HepG2 (cell line): Measurements from ENCODE around the gene MSMB. TPM values are rescaled to one million over a fixed set of nuclear protein-coding genes. Genes with fewer than 3 reads are reported as not detected.
A peak's percentile ranks its signal among the peaks of the same experiment; 100 is the strongest.

Source experiments
- ATM ChIP-seq: fragments of 450-650 bp; IDR thresholded peaks from 2 replicates; pipeline ENCODE4 v1.7.1; 2017; ENCODE audit warnings: mild to moderate bottlenecking, borderline replicate concordance
- GABPB1 ChIP-seq: IDR thresholded peaks from 2 replicates; pipeline ENCODE4 v1.6.1; 2016; ENCODE audit warnings: mild to moderate bottlenecking, missing genetic modification reagents, moderate library complexity, missing compliant biosample characterization
- HDAC2 ChIP-seq: sonication (generic); formaldehyde crosslinking; IDR thresholded peaks from 2 replicates; pipeline ENCODE4 v1.4.0; 2020; ENCODE audit warnings: missing genetic modification reagents
- HMG20A ChIP-seq: IDR thresholded peaks from 2 replicates; pipeline ENCODE4 v1.6.1; 2016; ENCODE audit warnings: borderline replicate concordance
- HOXA9 ChIP-seq: sonication (generic); formaldehyde crosslinking; IDR thresholded peaks from 2 replicates; pipeline ENCODE4 v1.8.1; 2022; ENCODE audit warnings: missing genetic modification reagents, mild to moderate bottlenecking, moderate library complexity, borderline replicate concordance
- ISL2 ChIP-seq: sonication (generic); formaldehyde crosslinking; IDR thresholded peaks from 2 replicates; pipeline ENCODE4 v1.5.0; 2020; ENCODE audit warnings: missing genetic modification reagents
- KDM6A ChIP-seq: IDR thresholded peaks from 2 replicates; pipeline ENCODE4 v1.6.1; 2016; ENCODE audit warnings: low read depth
- KMT2B ChIP-seq: IDR thresholded peaks from 2 replicates; pipeline ENCODE4 v1.6.1; 2016; ENCODE audit warnings: missing genetic modification reagents, missing compliant biosample characterization
- NFIC ChIP-seq: IDR thresholded peaks from 2 replicates; pipeline ENCODE4 v1.6.1; 2012; ENCODE audit warnings: mild to moderate bottlenecking, low read length, inconsistent platforms
- SOX13 ChIP-seq, 3 experiments: fragments of 450-650 bp in 1 of 3; sonication (generic) in 1 of 3; formaldehyde crosslinking in 1 of 3; IDR thresholded peaks in 2 of 3; conservative IDR thresholded peaks in 1 of 3; 2 replicates each; pipeline versions ENCODE4 v1.5.0 to v1.6.1; 2016 to 2020; ENCODE audit warnings: antibody characterized with exemption in 1 of 3, mild to moderate bottlenecking in 1 of 3, missing compliant biosample characterization in 1 of 3, missing genetic modification reagents in 1 of 3, moderate library complexity in 1 of 3
- TCF12 ChIP-seq, 2 experiments: fragments of 450-650 bp in 1 of 2; sonication (generic) in 1 of 2; formaldehyde crosslinking in 1 of 2; IDR thresholded peaks; 2 replicates each; pipeline versions ENCODE4 v1.6.1 to v1.8.0; 2017 to 2022; ENCODE audit warnings: antibody characterized with exemption in 1 of 2, mild to moderate bottlenecking in 1 of 2, missing genetic modification reagents in 1 of 2, moderate library complexity in 1 of 2
- XRCC5 ChIP-seq: fragments of 200-400 bp; formaldehyde crosslinking; optimal IDR thresholded peaks from 2 replicates; pipeline ENCODE3; 2017; ENCODE audit warnings: mild to moderate bottlenecking, low read length
- YY1 ChIP-seq: IDR thresholded peaks from 2 replicates; pipeline ENCODE4 v1.6.1; 2011; ENCODE audit warnings: low read length, low read depth, moderate library complexity, mild to moderate bottlenecking; ENCODE audit not compliant: insufficient read depth, insufficient replicate concordance
- ZFAT ChIP-seq: sonication (generic); formaldehyde crosslinking; conservative IDR thresholded peaks from 2 replicates; pipeline ENCODE4 v1.8.1; 2023; ENCODE audit warnings: missing genetic modification reagents, inconsistent platforms
- ZKSCAN8 ChIP-seq: IDR thresholded peaks from 2 replicates; pipeline ENCODE4 v1.6.1; 2016; ENCODE audit warnings: borderline replicate concordance, missing genetic modification reagents, missing compliant biosample characterization
- ZNF205 ChIP-seq: IDR thresholded peaks from 2 replicates; pipeline ENCODE4 v1.6.1; 2018; ENCODE audit warnings: missing biosample characterization, missing genetic modification reagents
- ZNF251 ChIP-seq: sonication (generic); formaldehyde crosslinking; IDR thresholded peaks from 2 replicates; pipeline ENCODE4 v1.9.0; 2021; ENCODE audit warnings: mild to moderate bottlenecking, missing genetic modification reagents
- ZNF263 ChIP-seq: sonication (generic); formaldehyde crosslinking; IDR thresholded peaks from 2 replicates; pipeline ENCODE4 v1.4.0; 2020; ENCODE audit warnings: missing genetic modification reagents
- ZNF772 ChIP-seq: sonication (generic); formaldehyde crosslinking; IDR thresholded peaks from 2 replicates; pipeline ENCODE4 v1.5.0; 2020; ENCODE audit warnings: mild to moderate bottlenecking, missing genetic modification reagents
- ZNF816 ChIP-seq: sonication (generic); formaldehyde crosslinking; IDR thresholded peaks from 2 replicates; pipeline ENCODE4 v1.8.0; 2022; ENCODE audit warnings: missing genetic modification reagents, mild to moderate bottlenecking, borderline replicate concordance
- ZNF841 ChIP-seq: sonication (generic); formaldehyde crosslinking; IDR thresholded peaks from 2 replicates; pipeline ENCODE4 v1.8.1; 2023; ENCODE audit warnings: missing genetic modification reagents, borderline replicate concordance
- ZSCAN30 ChIP-seq: sonication (generic); formaldehyde crosslinking; IDR thresholded peaks from 2 replicates; pipeline ENCODE4 v1.5.0; 2020; ENCODE audit warnings: mild to moderate bottlenecking, missing genetic modification reagents
- polyA plus RNA-seq, 8 experiments: library from polyadenylated mRNA; depleted of rRNA in 3 of 8; stranded (reverse) in 7 of 8; unstranded in 1 of 8; fragments of >200 nt; fragmentation: Illumina TruSeq in 4 of 8; extraction: Trizol in 4 of 8; gene quantifications; 2 replicates each; pipeline versions ENCODE4 v1.2.1 to v1.2.3, GENCODE V29; 2011 to 2016; ENCODE audit warnings: low read depth in 4 of 8, missing spikeins in 1 of 8, mixed read lengths in 1 of 8; ENCODE audit not compliant: insufficient read depth in 1 of 8
- total RNA-seq, 5 experiments: library from RNA; depleted of rRNA; stranded (reverse); fragments of >200 nt; fragmentation: Illumina TruSeq; extraction: Trizol; gene quantifications; 2 replicates each; pipeline ENCODE4 v1.2.3, GENCODE V29; 2016; ENCODE audit warnings: low read depth in 1 of 5
- TF ChIP-seq, protein P1 (sequence below): sonication (generic); formaldehyde crosslinking; conservative IDR thresholded peaks from 2 replicates; pipeline ENCODE4 v1.4.0; 2020; ENCODE audit warnings: missing genetic modification reagents
- TF ChIP-seq, protein P2 (sequence below): sonication (generic); formaldehyde crosslinking; IDR thresholded peaks from 2 replicates; pipeline ENCODE4 v1.4.0; 2020; ENCODE audit warnings: mild to moderate bottlenecking, missing genetic modification reagents

MSMB gene
- total and polyA plus RNA-seq, 2 of the 13 experiments (the other 11 are each of a cell fraction or from before 2014, with no cell fraction given), result 0.84 TPM; not detected in 1

DNA sequence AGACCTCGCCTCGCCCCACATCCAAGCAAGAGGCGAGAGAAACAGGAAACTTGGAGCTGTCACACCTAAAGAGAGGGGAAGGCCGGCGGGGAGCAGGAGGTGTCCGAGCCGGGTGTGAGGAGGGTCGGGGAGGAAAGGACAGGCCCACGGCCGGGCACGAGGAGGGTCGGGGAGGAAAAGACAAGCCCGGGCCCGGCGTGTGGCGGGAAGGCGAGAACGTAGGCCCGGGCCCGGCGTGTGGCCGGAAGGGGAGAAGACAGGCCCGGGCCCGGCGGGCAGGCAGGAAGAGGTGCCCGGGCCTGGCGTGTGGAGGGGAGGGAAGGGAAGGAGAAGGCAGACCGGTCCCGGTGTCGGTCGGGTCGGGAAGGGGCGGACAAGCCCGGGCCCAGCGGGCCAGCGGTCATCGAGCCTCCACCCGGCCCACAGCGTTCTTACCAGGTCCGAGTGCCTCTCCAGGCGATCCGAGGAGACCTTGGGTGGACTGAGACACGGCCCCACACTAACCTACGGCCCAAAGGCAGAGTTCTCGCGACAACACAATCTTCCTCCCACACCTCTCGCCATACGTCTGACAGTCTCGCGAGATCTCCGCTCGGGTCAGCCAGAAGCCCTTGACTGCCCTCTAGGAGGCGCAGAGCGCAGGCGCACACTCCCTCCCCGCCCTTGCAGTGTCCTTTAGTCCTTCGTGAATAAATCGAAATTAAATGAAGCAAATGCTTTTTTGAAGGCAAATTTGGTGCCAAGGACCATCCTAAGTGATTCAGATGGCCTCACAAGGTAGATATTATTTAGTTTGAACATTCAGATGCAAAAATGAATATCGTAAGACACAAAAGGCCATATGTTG lies 15.8 kb downstream of the MSMB start, which contains the start of gene NCOA4 (continued):
- no peak for TF ChIP-seq TCF12 (IDR thresholded peaks at IDR 0.05)
- no peak; the same call in 1 of the 2 replicates for TF ChIP-seq TCF12 (CRISPR knock-in tag; IDR thresholded peaks at IDR 0.05)
- no peak for TF ChIP-seq KMT2B (CRISPR knock-in tag)
- no peak for TF ChIP-seq HDAC2
- 0 out of 2 replicates have a peak, but pooled peaks have one; percentile 72 for TF ChIP-seq HOXA9 (CRISPR knock-in tag)
- no peak for TF ChIP-seq ZKSCAN8 (CRISPR knock-in tag)
- TF ChIP-seq GABPB1 (CRISPR knock-in tag), result peak; percentile 83
- no peak; the same call in 1 of the 2 replicates for TF ChIP-seq ZFAT (CRISPR knock-in tag)
- no peak for TF ChIP-seq NFIC
- TF ChIP-seq, protein P1, sequence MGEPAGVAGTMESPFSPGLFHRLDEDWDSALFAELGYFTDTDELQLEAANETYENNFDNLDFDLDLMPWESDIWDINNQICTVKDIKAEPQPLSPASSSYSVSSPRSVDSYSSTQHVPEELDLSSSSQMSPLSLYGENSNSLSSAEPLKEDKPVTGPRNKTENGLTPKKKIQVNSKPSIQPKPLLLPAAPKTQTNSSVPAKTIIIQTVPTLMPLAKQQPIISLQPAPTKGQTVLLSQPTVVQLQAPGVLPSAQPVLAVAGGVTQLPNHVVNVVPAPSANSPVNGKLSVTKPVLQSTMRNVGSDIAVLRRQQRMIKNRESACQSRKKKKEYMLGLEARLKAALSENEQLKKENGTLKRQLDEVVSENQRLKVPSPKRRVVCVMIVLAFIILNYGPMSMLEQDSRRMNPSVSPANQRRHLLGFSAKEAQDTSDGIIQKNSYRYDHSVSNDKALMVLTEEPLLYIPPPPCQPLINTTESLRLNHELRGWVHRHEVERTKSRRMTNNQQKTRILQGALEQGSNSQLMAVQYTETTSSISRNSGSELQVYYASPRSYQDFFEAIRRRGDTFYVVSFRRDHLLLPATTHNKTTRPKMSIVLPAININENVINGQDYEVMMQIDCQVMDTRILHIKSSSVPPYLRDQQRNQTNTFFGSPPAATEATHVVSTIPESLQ (CRISPR knock-in tag), result no peak
- TF ChIP-seq ZNF841 (CRISPR knock-in tag), result no peak
- TF ChIP-seq ZNF205 (CRISPR knock-in tag), result no peak
- TF ChIP-seq, protein P2, sequence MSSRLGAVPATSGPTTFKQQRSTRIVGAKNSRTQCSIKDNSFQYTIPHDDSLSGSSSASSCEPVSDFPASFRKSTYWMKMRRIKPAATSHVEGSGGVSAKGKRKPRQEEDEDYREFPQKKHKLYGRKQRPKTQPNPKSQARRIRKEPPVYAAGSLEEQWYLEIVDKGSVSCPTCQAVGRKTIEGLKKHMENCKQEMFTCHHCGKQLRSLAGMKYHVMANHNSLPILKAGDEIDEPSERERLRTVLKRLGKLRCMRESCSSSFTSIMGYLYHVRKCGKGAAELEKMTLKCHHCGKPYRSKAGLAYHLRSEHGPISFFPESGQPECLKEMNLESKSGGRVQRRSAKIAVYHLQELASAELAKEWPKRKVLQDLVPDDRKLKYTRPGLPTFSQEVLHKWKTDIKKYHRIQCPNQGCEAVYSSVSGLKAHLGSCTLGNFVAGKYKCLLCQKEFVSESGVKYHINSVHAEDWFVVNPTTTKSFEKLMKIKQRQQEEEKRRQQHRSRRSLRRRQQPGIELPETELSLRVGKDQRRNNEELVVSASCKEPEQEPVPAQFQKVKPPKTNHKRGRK, result no peak
- peak; percentile 18; the same call in 1 of the 2 replicates for TF ChIP-seq ZNF263 (CRISPR knock-in tag)
- no peak; the same call in none of the 2 replicates for TF ChIP-seq ZNF816
- peak; percentile 46 for TF ChIP-seq XRCC5
- peak; percentile 64 for TF ChIP-seq YY1
- TF ChIP-seq SOX13 (IDR thresholded peaks at IDR 0.05), result no peak
- TF ChIP-seq SOX13 (CRISPR knock-in tag; conservative IDR thresholded peaks at IDR 0.05 in 1 of 2, IDR thresholded peaks at IDR 0.05 in 1 of 2), result peak in 1 of 2 experiments; percentile 25; a peak in 1 of 4 replicates
- TF ChIP-seq ATM, result no peak
- 0 out of 2 replicates have a peak, but pooled peaks have one; percentile 2 for TF ChIP-seq KDM6A (CRISPR knock-in tag)
- TF ChIP-seq ISL2, result peak; percentile 42; the same call in 1 of the 2 replicates
- no peak for TF ChIP-seq HMG20A (CRISPR knock-in tag)
- TF ChIP-seq ZSCAN30 (CRISPR knock-in tag), result no peak
- no peak for TF ChIP-seq ZNF251 (CRISPR knock-in tag)
- peak; percentile 87; the same call in 1 of the 2 replicates for TF ChIP-seq ZNF772 (CRISPR knock-in tag)
